ENCODE data around the gene C19orf67.

Gene C19orf67

DNA sequence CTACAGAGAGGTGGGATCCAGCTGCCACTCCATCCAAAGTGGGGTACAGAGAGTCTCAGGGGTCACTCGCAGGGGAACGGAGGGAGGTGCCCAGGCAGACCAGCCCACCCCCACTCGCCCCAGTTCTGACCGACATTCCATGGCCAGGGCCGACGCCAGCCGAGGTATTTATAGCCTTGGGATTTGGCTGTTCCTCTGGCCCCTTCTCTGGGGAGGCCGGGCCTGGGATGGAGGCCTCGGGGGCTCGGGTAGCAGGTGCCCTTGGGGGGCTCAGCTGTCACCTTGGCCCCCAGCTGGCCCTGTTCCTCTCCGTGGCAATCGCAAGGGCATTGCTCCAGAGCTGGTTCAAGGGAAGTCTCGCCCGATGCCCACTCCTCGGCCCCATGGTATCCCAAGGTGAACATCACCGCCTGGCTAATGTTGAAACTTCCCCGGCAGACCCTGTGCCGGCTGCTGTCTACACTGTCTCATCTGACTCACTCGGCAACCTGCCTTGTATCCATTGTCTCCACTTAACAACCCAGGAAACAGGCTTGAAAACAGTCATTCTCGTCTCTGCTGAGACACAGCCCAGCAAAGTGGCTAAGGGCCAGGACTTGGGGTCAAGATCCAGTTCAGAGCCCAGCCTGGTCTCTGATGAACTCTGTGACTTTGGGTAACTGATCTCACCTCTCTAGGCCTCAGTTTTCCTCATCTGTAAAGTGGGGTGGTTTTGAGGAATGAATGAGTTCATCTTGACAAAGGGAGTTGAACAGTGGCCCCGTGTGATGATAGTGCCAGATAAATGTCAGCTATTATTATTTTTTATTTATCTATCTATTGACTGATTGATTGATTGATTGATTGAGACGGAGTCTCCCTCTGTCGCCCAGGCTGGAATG lies 22.2 kb upstream of the C19orf67 start:
- no peak for DNase-seq

- DNase-seq = no peak
Observed at GRCh38 chr19:14106840-14107239, 21.3 kb upstream of the C19orf67 start.

DNA sequence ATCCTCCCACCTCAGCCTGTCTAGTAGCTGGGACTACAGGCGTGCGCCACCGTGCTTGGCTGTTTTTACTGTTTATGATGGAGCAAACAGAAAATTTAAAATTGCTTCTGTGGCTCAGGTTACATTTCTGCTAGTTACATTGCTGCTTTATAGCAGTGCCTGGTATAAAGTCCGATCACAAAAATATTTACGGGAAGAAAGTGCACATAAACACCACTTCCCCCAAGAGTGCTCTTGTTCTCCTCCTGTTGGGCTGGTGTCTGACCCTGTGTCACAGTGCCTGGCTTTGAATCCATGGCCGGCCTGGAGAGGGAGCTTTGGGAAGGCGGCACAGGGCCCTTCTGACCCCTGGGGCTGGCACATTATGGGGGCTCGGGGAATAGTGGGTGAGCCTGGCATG lies 20.1 kb upstream of the C19orf67 start:
- DNase-seq = no peak

- DNase-seq = no peak
Observed at GRCh38 chr19:14103310-14103709, 17.7 kb upstream of the C19orf67 start.

DNA sequence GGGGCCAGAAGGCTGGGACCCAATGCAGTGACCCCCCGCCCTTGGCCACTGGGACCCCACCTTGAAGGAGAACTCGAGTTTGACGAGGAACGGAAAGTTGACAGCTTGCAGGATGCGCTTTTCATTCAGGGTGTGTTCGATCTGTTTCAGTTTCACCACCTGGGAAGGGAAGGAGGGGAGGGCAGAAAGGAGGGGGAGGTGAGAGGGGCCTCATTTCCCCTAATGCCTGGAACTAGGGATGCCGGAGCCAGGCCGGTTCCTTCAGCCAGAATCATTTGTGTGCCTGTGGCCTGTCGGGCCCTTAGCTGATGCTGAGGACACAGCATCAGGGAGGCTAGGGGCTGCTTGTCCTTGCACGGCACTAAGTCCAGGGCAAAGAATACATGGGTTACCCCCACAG lies 17.2 kb upstream of the C19orf67 start:
- no peak for DNase-seq

DNA sequence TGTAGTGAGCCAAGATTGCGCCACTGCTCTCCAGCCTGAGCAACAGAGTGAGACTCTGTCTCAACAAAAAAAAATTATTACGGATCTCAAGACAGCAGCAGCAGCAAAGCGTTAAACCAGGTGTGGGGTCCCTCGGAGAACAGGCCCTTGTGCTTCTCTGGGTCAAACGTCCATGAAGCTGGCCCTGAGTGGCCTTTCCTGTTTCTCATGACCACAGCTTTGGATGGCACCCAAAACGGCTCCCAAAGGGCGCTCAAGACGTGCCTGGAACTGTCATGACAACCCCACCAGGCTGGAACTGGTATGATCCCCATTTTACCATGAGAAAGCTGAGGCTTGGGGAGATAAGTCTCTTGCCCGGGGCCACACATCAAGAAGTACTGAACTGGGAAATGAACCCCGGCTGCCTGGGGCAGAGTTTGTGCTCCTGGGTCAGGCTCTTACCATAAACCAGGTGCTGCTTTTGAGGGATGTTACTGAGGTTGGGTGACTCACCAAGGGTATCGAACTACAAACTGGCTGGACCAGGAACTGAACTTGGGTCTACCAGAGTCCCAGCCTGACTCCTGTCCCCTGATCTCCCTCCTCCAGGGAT lies 16.6 kb upstream of the C19orf67 start:
- no peak for DNase-seq

GRCh38 chr19:14101003-14101545 lies 15.5 kb upstream of the C19orf67 start:
- DNase-seq = no peak

GRCh38 chr19:14097532-14098151 lies 12.1 kb upstream of the C19orf67 start:
- DNase-seq = no peak

GRCh38 chr19:14096272-14096992 lies 10.8 kb upstream of the C19orf67 start:
- DNase-seq = no peak

DNA sequence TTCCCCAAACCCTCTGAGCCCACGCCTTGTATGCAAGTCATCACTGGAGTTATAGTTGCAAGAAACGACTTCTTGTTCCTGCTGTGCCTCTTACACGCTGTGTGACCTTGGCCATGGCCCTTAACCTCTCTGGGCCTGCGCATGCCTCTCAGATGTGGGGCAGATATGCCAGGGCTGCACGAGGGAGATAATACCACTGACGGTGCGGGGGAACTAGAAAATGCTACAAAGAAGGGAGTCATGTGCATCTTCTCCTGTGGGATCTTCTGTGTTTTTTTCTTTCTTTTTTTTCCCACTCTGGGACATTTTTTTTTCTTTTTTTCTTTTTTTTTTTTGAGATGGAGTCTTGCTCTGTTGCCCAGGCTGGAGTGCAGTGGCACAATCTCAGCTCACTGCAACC lies 9.3 kb upstream of the C19orf67 start:
- DNase-seq = no peak

DNA sequence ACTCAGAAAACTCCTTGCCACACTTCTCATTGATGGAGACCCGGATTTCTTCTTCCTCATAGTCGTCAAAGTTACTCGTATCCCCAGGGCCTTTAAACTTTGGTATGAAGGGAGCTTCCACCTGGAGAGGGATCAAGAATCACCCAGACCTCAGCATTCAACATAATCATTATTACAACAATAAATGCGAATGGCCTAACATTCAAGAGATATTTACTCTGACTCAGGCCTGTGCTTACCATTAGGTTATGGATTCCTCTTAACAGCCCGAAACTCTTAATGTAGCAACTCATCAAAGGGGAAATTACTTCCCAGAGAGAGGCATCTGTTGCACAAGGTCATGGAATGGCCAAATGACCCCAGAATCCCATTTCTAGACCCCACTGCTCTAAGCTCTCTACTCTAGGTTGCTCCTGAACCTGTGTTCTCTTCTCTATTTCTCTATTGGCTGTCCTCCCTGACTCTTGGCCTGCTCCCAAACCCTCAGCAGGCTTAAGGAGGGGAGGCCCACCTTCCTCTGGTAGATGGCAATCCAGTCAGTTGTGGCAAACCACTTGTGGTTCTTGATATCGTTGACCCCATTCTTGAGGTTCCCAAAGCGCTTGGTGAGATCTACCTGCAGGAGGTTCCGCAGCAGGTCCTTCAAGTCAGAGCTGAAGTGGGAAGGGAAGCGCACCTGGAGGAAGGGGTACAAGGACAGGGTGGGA lies 7.7 kb upstream of the C19orf67 start:
- no peak for DNase-seq

DNA sequence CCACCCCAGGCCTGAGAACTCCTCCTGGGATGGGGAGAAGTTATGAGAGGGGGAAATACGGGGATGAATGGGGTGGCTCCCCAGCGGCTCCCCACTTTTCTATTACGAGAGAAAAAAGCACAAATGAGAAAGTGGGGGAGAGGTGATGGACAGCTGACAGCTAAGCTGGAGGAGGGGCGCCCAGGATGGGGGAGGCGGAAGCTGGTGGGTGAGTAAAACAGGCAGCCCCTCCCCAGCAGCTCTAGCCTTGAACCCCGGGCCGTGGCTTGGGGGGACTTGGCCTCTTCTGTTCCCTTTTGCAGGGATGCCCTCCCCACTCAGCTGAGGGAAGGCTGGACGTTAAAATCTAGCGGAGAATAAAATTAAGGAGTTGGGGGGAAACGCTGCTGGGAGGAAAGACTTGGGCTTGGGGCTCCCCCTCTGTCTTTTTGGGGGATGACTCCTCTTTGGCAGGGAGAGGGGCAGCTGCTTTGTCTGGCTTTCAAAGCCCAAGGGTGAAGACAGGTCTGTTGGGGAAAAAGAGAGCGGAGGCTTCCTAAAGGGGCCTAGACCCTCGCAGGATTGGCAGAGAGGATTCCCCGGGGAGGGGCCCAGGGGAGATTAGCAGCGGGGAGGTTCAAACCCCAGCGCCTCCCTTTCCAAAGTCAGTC lies 6.4 kb upstream of the C19orf67 start:
- DNase-seq = peak; percentile 43

DNA sequence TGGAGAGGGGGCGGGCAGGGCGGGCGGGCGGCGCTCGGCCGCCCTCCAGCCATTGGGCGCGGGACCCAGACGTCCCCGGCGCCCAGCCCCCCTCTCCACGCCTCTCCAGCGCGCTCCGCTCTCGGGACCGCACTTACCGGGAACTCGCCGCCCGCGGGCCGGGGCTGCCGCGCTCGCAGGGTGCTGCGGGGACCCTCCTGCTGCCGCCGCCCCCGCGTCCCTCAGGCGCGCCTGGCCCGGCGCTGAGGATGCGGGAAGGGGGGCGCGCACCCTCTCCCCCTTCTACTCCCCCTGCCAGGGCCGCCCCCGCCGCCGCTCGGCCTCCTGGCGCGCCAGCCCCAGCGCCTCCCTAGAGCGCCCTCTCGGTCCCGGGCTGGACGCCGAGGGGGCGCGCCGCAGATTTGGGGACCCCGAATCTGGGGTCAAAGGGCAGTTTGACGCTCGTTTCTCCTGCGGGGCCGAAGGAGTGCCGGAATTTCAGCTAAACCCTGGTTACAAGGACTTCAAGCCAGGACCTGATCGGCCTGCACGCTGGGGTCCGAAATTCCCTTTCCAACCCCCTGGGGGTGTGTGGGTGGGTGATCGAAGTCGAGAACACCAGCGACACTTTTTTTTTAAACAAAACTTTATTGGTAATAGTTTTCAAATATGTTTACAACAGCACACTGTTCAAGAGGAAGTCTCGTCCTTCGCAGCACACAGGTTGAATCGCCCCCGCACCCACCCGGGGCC lies 5.7 kb upstream of the C19orf67 start:
- peak; percentile 62 for DNase-seq

GRCh38 chr19:14090509-14091080 lies 5.0 kb upstream of the C19orf67 start, which contains the start of gene SAMD1:
TSS of gene SAMD1 (minus strand) at chr19:14090751.
- DNase-seq = peak; percentile 84

- DNase-seq = peak; percentile 46
Observed at GRCh38 chr19:14089662-14090508, 4.3 kb upstream of the C19orf67 start.

DNA sequence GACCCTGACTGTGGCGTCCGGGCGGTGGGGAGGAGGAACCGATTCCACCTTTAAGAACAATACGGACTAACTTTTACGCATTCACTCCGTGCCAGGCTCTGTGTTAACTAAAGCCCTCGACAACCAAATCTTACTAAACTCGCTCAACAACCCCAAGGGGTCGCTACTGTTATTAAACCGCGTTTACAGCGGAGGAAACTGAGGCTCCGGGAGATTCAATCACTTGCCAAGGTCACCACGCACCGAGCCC lies 3.8 kb upstream of the C19orf67 start:
- peak; percentile 13 for DNase-seq

GRCh38 chr19:14088634-14089411 lies 3.2 kb upstream of the C19orf67 start:
- no peak for DNase-seq

DNA sequence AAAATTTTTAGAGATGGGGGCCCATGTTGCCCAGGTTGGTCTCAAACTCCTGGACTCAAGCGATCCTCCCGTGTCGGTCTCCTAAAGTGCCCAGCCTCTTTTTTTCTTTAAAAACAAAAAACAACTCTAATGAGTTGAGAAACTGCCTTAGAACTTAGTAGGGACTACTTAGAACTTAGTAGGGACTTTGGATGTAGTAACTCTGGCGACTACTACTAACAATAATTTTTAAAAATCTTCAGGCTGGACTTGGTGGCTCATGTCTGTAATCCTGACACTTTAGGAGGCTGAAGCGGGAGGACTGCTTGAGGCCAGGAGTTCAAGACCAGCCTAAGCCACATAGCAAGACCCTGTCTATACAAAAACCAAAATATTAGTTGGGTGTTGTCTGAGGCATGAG lies 515 bp upstream of the C19orf67 start:
- no peak for DNase-seq

DNA sequence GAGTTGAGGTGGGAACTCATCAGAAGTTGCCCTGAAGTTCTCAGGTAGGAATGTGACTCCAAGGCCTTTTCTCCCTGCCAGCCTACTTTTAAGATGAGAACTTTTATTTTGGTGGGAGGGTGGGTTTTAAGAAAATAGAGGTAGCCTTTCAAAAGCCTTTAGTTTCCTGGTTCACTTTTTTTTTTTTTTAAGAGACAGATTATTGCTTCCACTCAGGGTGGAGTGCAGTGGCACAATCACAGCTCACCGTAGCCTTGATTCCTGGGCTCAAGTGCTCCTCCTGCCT lies 3.0 kb downstream of the C19orf67 start:
- DNase-seq = no peak

Data from stimulated activated naive CD4-positive, alpha-beta T cell treated with Interleukin-2 at 50 U/mL for 16 hours (primary cell).